Neural cell (in vitro differentiated cells): Measurements from ENCODE around the gene SUFU.

ENCODE experiments used
- CTCF ChIP-seq: fragments of 450-650 bp; IDR thresholded peaks from 2 replicates; pipeline ENCODE4 v1.5.1; 2014; ENCODE audit warnings: antibody characterized with exemption, mild to moderate bottlenecking, moderate library complexity; ENCODE audit not compliant: poor library complexity, severe bottlenecking
- EP300 ChIP-seq: fragments of 450-650 bp; conservative IDR thresholded peaks from 2 replicates; pipeline ENCODE4 v1.6.1; 2014; ENCODE audit warnings: antibody characterized with exemption, mild to moderate bottlenecking, moderate library complexity; ENCODE audit not compliant: poor library complexity, severe bottlenecking
- MXI1 ChIP-seq: fragments of 450-650 bp; conservative IDR thresholded peaks from 2 replicates; pipeline ENCODE4 v1.6.1; 2014; ENCODE audit warnings: antibody characterized with exemption, mild to moderate bottlenecking; ENCODE audit not compliant: poor library complexity, severe bottlenecking
- POLR2AphosphoS5 ChIP-seq: IDR thresholded peaks from 2 replicates; pipeline ENCODE4 v1.6.1; 2012
- RAD21 ChIP-seq: fragments of 450-650 bp; conservative IDR thresholded peaks from 2 replicates; pipeline ENCODE4 v1.6.1; 2014; ENCODE audit warnings: antibody characterized with exemption, mild to moderate bottlenecking, moderate library complexity
- REST ChIP-seq: IDR thresholded peaks from 2 replicates; pipeline ENCODE4 v1.6.1; 2012; ENCODE audit warnings: borderline replicate concordance
- SMC3 ChIP-seq: fragments of 450-650 bp; conservative IDR thresholded peaks from 2 replicates; pipeline ENCODE4 v1.6.1; 2014; ENCODE audit warnings: antibody characterized with exemption, mild to moderate bottlenecking, moderate library complexity; ENCODE audit not compliant: poor library complexity
- TAF1 ChIP-seq: IDR thresholded peaks from 2 replicates; pipeline ENCODE4 v1.6.1; 2012; ENCODE audit warnings: low read depth

GRCh38 chr10:102559764-102560163 is 56.0 kb downstream of the SUFU start:
- TF ChIP-seq CTCF: no peak
- TF ChIP-seq EP300: no peak
- TF ChIP-seq RAD21: no peak
- TF ChIP-seq MXI1: no peak
- TF ChIP-seq TAF1: no peak
- TF ChIP-seq SMC3: no peak
- no peak for TF ChIP-seq REST
- TF ChIP-seq POLR2AphosphoS5: no peak
